OCI-LY3 (cell line): ENCODE results near the gene PKP1.

ENCODE experiments used
- H2AFZ ChIP-seq: fragments of 200-600, 300-600 bp; shearing (Covaris generic); 2 replicates; pipeline ENCODE4 v1.6.0; 2014; ENCODE audit warnings: antibody characterized with exemption, low read depth, low read length
- H3K27ac ChIP-seq: fragments of 200-600, 300-600 bp; sonication (generic); 2 replicates; pipeline ENCODE4 v1.5.1; 2014; ENCODE audit warnings: mild to moderate bottlenecking, low read length, moderate library complexity, mixed read lengths
- H3K27me3 ChIP-seq: fragments of 200-600, 300-600 bp; sonication (generic); 2 replicates; pipeline ENCODE4 v1.6.1; 2014; ENCODE audit warnings: low read depth, low read length, mixed read lengths
- H3K36me3 ChIP-seq: fragments of 200-600, 300-600 bp; sonication (generic); replicated peaks from 2 replicates; pipeline ENCODE3; 2014; ENCODE audit warnings: low read depth, low read length, mixed read lengths
- H3K4me1 ChIP-seq: fragments of 300-600, 200-600 bp; sonication (generic); 2 replicates; pipeline ENCODE4 v1.6.1; 2014; ENCODE audit warnings: low read length, mixed read lengths
- H3K4me2 ChIP-seq: fragments of 200-600, 300-600 bp; sonication (generic); 2 replicates; pipeline ENCODE4 v1.6.1; 2014; ENCODE audit warnings: low read length, mixed read lengths
- H3K4me3 ChIP-seq: fragments of 300-600, 200-600 bp; sonication (generic); 2 replicates; pipeline ENCODE4 v1.5.1; 2014; ENCODE audit warnings: antibody characterized with exemption, mild to moderate bottlenecking, low read length, moderate library complexity
- H3K79me2 ChIP-seq: fragments of 300-600, 200-600 bp; shearing (Covaris generic); 2 replicates; pipeline ENCODE4 v1.6.1; 2014; ENCODE audit warnings: mild to moderate bottlenecking, low read length, mixed read lengths
- H3K9ac ChIP-seq: fragments of 300-600, 200-600 bp; shearing (Covaris generic); 2 replicates; pipeline ENCODE4 v1.6.0; 2014; ENCODE audit warnings: mild to moderate bottlenecking, low read length, moderate library complexity
- H3K9me3 ChIP-seq: fragments of 200-600, 300-600 bp; shearing (Covaris generic); 2 replicates; pipeline ENCODE4 v1.6.1; 2014; ENCODE audit warnings: low read length, mixed read lengths; ENCODE audit not compliant: insufficient read depth
- H4K20me1 ChIP-seq: fragments of 200-600, 300-600 bp; sonication (generic); 2 replicates; pipeline ENCODE4 v1.6.1; 2016; ENCODE audit warnings: low read length, mixed read lengths; ENCODE audit not compliant: insufficient read depth
- EZH2phosphoT487 ChIP-seq: fragments of 200-600 bp; shearing (Covaris generic); IDR thresholded peaks from 2 replicates; pipeline ENCODE4 v1.6.1; 2018; ENCODE audit warnings: antibody characterized with exemption, mixed run types, low read depth
- TF ChIP-seq, protein P1 (sequence below): fragments of 200-600, 300-600 bp; sonication (generic); IDR thresholded peaks from 2 replicates; pipeline ENCODE4 v1.5.1; 2014; ENCODE audit warnings: antibody characterized with exemption, low read length, low read depth

Gene PKP1

DNA sequence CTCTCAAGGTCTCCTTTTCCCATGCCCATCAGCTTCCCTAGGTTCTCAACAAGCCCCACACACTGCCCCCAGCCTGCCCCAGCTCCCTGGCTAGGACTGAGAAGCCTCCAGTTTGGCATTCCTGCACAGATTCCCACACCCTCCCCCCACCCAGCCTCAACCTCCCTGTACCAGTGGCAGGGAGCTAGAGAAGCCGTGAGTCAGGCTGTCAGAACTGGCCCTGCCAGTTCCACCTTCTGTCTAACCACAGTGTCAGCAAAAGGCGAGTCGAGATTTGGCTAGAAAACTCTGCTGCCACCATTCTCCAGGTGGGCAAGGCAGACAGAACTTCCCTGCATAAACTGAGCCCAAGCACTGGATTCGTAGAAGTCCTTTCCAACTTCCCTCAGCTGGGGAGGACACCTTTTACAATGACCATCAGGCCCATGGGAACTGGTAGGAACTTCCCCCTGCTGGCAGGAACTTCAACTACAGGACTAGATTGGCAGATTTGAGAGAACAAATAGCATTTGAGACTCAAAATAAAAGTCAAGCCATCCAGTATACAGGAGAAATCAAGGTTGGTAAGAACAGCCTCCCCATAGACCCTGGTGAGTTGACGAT is 63.1 kb downstream of the PKP1 start:
- Histone ChIP-seq H3K4me1 (no peaks in the 10 kb centered on the region), H3K27me3 (peaks cover 43% of the 10 kb centered on the region), H3K4me2 (no peak overlapping the region), H3K36me3 (no peaks in the 10 kb centered on the region), H3K9ac (no peak overlapping the region), H3K9me3 (no peaks in the 10 kb centered on the region), H3K27ac (no peak overlapping the region), H3K4me3 (no peak overlapping the region), H4K20me1 (no peaks in the 10 kb centered on the region), H3K79me2 (no peaks in the 10 kb centered on the region), H2AFZ (no peak overlapping the region)
- TF ChIP-seq, protein P1, sequence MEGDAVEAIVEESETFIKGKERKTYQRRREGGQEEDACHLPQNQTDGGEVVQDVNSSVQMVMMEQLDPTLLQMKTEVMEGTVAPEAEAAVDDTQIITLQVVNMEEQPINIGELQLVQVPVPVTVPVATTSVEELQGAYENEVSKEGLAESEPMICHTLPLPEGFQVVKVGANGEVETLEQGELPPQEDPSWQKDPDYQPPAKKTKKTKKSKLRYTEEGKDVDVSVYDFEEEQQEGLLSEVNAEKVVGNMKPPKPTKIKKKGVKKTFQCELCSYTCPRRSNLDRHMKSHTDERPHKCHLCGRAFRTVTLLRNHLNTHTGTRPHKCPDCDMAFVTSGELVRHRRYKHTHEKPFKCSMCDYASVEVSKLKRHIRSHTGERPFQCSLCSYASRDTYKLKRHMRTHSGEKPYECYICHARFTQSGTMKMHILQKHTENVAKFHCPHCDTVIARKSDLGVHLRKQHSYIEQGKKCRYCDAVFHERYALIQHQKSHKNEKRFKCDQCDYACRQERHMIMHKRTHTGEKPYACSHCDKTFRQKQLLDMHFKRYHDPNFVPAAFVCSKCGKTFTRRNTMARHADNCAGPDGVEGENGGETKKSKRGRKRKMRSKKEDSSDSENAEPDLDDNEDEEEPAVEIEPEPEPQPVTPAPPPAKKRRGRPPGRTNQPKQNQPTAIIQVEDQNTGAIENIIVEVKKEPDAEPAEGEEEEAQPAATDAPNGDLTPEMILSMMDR = peak; percentile 59
- TF ChIP-seq EZH2phosphoT487 = no peak

DNA sequence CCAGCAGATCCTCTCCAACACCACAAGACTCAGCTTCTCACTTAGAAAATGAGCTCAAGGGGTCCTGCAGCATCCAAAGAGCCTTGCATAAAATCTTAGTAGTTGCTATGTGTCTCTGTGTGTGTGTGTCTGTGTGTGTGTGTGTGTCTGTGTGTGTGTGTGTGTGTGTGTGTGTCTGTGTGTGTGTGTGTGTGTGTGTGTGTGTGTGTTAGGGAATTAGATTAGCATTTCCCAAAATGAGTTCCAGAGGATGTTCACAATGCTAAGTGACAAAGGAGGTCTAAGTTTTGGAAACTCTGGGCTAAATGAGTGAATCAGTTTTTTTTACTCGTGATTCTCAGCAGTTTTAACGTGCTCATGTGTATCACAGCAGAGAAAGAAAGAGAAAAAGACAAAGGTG is 63.7 kb downstream of the PKP1 start:
- Histone ChIP-seq H3K9ac (no peak overlapping the region), H3K9me3 (no peaks in the 10 kb centered on the region), H3K4me2 (no peak overlapping the region), H2AFZ (no peak overlapping the region), H4K20me1 (no peaks in the 10 kb centered on the region), H3K79me2 (no peaks in the 10 kb centered on the region), H3K4me1 (no peaks in the 10 kb centered on the region), H3K27me3 (peaks cover 45% of the 10 kb centered on the region), H3K27ac (no peak overlapping the region), H3K36me3 (no peaks in the 10 kb centered on the region), H3K4me3 (no peak overlapping the region)
- TF ChIP-seq, protein P1 = no peak
- no peak for TF ChIP-seq EZH2phosphoT487

DNA sequence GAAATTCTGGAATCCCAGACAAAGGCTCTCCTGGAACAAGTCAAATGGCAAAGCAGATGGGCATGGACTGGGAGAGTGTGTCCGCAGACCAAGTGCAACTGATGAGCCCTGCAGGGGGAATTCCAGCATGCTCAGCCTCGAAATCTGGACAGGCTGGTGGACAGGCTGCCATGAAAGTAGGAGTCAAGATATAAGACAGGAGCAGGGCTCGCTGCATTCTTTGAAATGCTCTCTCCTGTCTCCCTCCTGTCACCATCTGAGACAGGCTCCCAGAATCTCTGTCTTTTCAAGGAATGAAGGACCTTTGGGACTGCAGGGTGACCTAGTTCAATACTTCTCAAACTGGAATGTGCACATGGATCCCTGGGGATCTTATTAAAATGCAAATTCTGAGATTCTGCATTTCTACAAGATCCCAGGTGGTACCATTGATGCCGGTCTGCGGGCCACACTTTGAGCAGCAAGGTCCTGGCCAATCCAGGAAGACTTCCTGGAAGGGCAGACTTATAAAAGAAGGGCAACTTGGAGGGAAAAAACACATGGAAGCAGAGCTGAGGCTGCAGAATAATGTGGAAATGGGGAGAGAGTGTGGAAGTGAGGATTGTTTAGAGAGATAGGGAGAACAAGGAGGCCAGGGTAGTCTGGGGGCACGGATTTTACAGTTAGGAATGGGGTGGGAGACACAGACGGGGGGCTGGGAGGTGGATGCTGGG is 64.3 kb downstream of the PKP1 start:
- H3K27ac ChIP-seq = no peak overlapping the region
- no peaks in the 10 kb centered on the region for H4K20me1 ChIP-seq
- no peaks in the 10 kb centered on the region for H3K79me2 ChIP-seq
- no peaks in the 10 kb centered on the region for H3K4me1 ChIP-seq
- H3K36me3 ChIP-seq = no peaks in the 10 kb centered on the region
- peaks cover 45% of the 10 kb centered on the region for H3K27me3 ChIP-seq
- H3K4me3 ChIP-seq = no peak overlapping the region
- H3K9me3 ChIP-seq = no peaks in the 10 kb centered on the region
- no peak overlapping the region for H2AFZ ChIP-seq
- no peak overlapping the region for H3K4me2 ChIP-seq
- TF ChIP-seq EZH2phosphoT487 = no peak
- TF ChIP-seq, protein P1 = no peak
- no peak overlapping the region for H3K9ac ChIP-seq

DNA sequence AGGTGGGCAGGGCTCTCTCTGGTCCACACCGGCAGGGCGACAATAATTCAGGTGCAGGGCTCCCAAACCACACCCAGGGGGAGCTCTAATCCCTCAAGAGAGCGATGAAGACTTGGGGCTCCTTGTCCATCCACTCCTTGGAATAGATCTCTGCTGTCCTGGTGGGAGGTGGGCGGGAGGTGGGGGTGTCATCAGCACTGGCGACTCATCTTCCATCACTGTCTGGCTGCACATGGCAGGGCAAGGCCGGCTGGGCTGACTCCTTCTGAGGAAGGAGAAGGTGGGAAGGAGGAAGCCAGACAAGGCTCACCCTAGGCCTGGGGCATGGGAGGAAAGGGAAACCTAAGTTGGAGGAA is 64.9 kb downstream of the PKP1 start:
- H4K20me1 ChIP-seq = no peaks in the 10 kb centered on the region
- H3K9me3 ChIP-seq = no peaks in the 10 kb centered on the region
- no peak overlapping the region for H2AFZ ChIP-seq
- no peak overlapping the region for H3K27ac ChIP-seq
- no peak overlapping the region for H3K9ac ChIP-seq
- H3K4me2 ChIP-seq = no peak overlapping the region
- TF ChIP-seq, protein P1 = peak; percentile 79
- no peak for TF ChIP-seq EZH2phosphoT487
- no peak overlapping the region for H3K4me3 ChIP-seq
- H3K4me1 ChIP-seq = no peaks in the 10 kb centered on the region
- no peaks in the 10 kb centered on the region for H3K79me2 ChIP-seq
- H3K36me3 ChIP-seq = no peaks in the 10 kb centered on the region
- peaks cover 44% of the 10 kb centered on the region for H3K27me3 ChIP-seq
